ENCODE results near the gene OGA. TPM values are rescaled to one million over a fixed set of nuclear protein-coding genes. Genes with fewer than 3 reads are reported as not detected.

The OGA gene
- total RNA-seq, 4 donors from 2014 or later, result 70.0 to 214 (median 127) TPM

- ATAC-seq (ENCODE audit: low FRiP score), result no peak
- TF ChIP-seq CTCF (IDR thresholded peaks at IDR 0.05), result no peak
- DNase-seq (ENCODE audit: low spot score), result no peak
Measured at GRCh38 chr10:101775273-101776160, 42.7 kb downstream of the OGA start, which contains the start of gene FGF8. Gene FGF8, minus strand, starts transcription at chr10:101776114. Its CDS starts 214 bp downstream, at chr10:101775900.

- ATAC-seq (ENCODE audit: low FRiP score), result no peak
- no peak for DNase-seq (ENCODE audit: low spot score)
- TF ChIP-seq CTCF (IDR thresholded peaks at IDR 0.05), result no peak
Measured at GRCh38 chr10:101774589-101775272, 43.5 kb downstream of the OGA start.

GRCh38 chr10:101773923-101774588 is 44.2 kb downstream of the OGA start:
- DNase-seq (ENCODE audit: low spot score) (no peak), ATAC-seq (ENCODE audit: low FRiP score) (no peak)
- TF ChIP-seq CTCF (IDR thresholded peaks at IDR 0.05), result no peak

- DNase-seq (ENCODE audit: low spot score), result no peak
- ATAC-seq (ENCODE audit: low FRiP score), result no peak
- TF ChIP-seq CTCF (IDR thresholded peaks at IDR 0.05), result no peak
Measured at GRCh38 chr10:101772895-101773761, 45.1 kb downstream of the OGA start.

- ATAC-seq (ENCODE audit: low FRiP score) (no peak), DNase-seq (ENCODE audit: low spot score) (no peak)
- no peak for TF ChIP-seq CTCF (IDR thresholded peaks at IDR 0.05)
Measured at GRCh38 chr10:101772017-101772894, 46.0 kb downstream of the OGA start.
